ENCODE results near the gene TMTC4.
A peak's percentile ranks its signal among the peaks of the same experiment; 100 is the strongest.
"Not testable (repeated sequence)": the region's sequence is repeated elsewhere in the genome, so short reads cannot be mapped to it uniquely, and the experiment has no call there.

Gene TMTC4

DNA sequence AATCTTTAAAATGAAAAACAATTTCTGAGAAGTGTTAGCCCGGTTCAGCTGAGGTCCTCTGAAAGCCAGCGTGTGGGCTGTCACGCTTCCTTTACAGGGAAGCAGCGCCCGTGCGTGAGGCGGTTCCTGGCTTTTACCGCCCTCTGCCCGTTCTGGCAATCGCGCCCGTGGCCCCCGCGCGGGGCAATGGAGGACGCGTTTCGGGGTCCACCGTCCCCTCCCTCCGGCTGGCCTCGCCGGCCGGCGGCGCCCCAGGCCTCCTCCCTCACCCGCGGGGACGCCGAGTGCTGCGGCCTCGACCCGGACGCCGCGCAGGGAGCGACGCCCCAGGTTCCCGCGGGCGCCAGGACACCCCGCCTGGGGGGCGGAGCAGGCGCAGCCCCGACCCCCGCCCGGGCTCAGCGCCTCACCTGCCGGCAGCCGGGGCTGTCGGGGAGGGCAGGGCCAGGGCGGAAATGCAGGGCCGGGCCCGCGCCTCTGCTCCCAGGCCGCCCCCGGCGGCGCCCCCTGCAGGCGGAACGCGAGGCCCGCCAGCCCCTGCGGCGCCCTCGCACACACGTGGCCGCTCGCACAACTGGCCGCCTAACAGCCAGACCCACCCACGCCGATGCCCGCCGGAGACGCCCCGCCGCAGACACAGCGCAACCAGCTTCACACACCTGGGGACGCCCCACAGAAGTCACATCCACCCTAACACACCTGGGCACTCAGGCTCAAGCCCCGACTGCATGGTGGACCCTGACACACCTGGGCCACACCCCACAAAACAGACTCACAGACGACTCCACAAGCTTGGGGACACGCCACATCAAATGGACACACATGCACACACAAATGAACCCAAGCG lies 86.0 kb downstream of the TMTC4 start, which contains the start of gene GGACT:
GGACT (minus strand) TSS at position 459 of the 847 bp plus-strand sequence. CDS start 56,198 bp downstream, outside the sequence.
- DNase-seq = peak in 43 of 58 donors; percentile 2 to 60 (median 32)

DNA sequence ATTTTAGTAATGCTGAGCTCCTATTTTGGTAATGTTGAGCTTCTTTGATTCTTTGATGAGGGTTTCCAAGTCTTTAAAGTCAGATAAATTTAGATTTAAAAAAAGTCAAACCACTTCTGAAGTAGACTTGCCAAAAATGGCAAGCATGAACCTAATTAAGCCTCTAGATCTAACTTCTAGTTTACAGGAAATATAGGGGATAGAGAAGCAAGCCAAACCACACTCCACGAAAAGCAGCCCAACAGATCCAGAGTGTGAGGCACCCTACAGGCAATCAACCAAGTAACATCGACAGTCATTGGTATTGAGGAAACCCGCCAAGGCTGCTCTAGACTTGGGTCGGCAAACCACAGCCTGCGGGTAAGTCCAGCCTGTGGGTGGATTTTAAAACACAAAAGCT lies 89.7 kb downstream of the TMTC4 start:
- DNase-seq = no peak

DNA sequence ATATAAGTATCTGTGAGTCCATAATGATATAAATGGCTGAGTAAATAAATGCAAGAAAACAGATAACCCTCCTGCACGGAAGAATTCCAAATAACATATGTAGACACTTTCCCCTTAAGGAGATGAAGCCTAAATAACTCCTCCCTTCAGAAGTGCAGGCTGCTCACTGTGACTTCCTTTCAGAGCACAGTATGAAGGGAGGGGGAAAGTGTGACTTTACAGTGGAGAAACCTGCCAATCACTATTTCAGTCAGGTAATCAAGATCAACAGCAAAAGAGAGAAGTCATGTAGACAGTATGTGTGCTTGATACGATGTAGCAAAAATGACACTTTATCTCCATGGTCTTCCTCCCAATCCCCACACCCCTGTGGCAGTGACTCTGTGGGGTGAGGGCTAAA lies 93.1 kb downstream of the TMTC4 start:
- DNase-seq = no peak

DNA sequence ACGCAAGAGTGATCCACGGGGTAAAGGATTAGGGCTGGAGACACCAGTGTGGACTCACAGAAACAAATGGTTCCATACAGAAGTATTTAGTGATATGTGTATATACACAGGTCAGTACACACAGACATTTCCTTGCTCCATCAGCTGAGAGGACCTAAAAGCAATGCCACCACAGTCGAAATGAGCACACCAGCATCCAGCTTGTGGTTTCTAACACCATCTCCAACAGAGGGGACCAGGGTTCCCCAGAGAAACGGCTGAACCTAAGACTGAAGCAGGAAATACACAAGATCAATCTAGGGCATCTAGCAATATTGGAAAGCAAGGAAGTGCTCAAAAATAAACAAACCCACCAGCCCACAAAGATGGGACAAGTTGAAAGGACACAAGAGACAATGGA lies 93.6 kb downstream of the TMTC4 start:
- no peak for DNase-seq

DNA sequence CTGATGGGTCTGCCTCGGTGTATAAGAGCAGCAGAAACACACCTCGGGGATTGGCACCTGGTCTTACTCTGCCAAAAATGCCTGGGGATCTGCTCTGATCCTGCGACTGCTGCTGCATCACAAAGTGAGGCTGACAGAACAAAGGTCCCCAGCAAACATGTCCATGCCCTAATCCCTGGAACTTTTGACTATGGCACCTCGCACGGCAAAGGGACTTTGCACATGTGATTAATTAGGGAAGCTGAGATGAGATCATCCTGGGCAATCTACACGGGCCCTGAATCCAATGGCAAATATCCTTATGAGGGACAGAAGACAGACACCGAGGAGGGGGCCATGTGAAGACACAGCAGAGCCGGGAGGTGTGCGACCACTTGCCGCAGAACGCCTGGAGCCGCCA lies 94.5 kb downstream of the TMTC4 start:
- DNase-seq = no peak

DNA sequence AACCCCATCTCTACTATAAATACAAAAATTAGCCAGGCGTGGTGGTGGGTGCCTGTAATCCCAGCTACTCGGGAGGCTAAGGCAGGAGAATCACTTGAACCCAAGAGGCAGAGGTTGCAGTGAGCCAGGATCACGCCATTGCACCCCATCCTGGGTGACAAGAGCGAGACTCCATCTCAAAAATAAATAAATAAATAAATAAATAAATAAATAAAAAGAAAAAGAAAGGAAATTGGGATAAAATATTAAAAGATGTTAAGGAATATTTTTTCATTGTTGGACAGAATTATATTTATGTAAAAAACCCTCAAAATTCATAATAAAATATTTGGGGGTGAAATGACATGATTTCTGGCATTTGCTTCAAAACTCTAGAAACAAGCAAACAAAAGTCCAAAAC lies 97.4 kb downstream of the TMTC4 start:
- not testable (repeated sequence) for DNase-seq

DNA sequence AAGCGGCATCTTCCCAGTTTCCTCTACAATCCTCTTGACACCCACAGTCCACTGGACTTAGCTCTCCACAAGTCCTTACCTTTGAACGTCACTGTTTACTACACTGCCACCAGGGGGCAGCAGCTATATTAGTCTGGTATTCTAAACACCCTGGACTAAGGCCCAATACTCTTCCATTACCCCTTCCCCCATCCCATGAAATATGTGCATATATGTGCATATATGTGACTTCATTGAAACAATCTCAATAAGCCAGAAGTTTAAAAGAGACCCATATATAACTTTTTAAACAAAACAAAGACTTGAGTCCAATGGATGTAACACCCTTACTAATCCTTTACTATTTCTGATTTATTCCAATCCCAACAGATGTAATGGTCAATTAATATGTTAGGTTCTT lies 101.5 kb downstream of the TMTC4 start:
- DNase-seq = peak in 37 of 58 donors; percentile 3 to 74 (median 35)

DNA sequence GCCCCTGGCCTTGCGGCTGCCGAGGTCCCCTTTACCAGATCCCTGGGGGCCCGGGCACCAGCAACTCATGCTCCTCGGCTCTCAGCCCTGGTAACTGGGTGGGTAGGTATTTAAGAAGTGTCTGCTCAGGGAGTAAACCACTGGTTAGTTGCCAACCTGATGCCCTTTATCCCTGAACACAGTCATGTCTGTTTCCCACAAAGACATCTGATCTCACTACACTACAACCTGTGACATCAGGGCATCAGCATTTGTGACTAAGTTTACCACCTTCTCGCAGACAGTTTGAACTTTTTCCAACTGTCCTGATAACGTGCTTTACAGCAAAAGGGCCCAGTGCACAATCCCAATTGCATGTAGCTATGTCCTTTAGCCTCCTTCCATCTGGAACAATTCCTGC lies 108.1 kb downstream of the TMTC4 start:
- DNase-seq = no peak

DNA sequence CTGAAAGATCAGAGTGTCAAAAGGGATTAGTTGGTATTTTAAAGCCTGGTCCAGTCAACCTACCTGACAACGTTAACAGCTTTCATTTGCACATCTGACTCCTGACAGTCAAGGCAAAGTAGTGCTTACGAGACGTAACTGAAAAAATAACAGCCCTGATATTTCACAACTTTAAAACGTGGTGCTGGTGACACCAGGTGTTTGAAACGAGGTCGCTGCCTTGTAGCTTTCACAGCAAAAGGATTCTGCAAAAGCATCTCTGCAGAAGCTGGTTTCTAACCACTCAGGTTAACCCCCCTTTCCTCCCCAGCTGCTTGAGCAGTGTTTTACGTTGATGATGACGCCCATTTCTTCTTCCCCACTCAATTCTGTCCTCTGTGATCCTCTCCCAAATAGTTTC lies 109.3 kb downstream of the TMTC4 start:
- DNase-seq = no peak

DNA sequence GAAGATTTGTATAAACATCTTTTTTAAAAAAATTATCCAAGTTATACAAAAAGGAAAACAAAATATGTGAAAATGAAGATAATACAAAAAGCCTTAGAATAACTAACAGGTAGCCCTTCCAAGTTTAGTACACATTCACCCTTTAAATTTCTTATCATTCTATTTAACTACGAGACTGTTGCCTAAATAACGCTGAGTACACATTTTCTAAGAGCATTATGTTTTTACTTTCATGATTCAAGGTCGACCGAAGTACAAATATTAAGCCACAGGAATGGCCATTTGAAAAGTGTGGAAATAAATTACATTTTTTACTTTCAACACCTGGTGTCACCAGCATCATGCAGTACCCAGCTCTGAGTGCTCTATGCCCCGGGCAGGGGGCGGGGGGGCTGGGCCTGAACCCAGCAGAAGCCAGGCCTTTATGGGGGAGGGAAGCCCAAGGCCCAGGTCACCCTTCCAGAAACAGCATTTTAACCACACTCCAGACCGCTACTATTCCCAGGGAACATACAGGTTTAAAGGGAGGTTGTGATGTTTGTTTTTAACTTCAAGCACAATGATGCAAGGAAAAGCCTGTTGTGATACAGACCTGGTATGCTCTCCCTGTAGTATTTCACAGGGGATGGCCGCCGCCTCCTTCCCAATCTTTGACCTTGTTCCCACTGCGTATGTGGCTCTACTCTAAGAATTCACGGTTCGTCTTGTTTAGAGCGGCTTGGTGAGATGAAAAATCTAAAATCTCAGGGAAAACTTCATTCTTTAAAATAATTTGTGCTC lies 110.0 kb downstream of the TMTC4 start:
- DNase-seq = no peak

DNA sequence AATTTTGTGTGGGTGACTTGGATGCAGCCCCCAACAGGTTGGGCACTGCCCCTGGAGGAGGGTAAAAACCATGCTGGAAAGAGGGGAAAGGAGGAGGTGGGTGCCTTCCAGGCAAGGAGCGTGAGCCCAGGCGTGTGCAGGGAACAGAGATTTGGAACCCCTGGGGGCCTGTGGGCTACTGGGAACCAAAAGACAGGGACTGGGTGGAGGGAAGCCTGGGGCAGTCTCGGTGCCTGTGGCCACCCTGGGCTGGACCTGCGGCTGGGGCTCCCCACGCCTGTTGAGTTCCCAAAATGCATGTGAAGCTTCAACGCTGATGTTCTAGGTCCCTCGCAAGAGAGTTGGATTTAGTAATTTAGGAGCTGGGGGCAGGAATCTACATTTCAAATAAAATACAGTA lies 110.8 kb downstream of the TMTC4 start:
- DNase-seq = no peak

DNA sequence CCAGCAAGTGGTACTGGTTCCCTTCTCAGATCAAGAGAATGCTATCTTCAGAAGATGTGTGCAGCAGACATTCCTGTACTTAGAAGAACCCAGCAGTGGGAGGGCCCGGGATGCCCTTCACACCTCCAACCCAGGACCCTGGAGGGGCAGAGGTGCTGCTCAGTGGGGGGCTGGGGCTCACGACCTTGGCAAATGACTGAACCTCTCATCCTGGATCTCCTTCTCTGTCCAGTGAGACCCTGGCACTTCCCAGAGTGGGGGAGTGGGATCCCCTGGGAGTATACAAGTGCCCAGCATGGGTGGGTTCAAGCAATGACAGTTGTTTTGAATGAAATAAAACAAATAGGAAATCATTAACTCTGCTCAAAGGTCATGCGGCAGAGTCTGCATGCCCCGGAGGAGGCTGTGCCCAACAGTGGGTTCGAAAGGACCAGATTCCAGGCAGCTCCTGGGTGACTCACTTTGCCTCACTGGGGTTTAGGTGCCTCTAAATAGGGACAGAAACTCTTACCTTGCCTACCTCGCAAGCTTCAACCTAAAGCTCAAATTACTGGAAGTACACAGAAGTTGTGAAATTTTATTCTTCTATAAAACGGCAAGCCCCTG lies 112.9 kb downstream of the TMTC4 start:
- no peak for DNase-seq

DNA sequence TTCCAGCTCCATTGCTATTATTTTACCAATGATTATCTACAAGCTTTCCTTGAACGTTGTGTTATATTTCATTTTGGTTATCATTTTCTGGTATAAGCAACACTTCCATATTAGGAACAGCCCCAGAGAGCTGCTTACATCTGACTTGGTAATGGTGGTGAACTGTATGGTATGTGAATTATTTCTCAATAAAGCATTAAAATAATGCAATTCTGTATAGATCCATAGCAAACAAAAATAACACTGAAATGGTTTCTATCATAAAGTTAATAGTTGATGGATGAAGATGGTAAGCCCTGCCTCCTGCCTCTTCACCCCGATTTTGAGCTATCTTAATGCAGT lies 113.5 kb downstream of the TMTC4 start:
- DNase-seq = no peak

DNA sequence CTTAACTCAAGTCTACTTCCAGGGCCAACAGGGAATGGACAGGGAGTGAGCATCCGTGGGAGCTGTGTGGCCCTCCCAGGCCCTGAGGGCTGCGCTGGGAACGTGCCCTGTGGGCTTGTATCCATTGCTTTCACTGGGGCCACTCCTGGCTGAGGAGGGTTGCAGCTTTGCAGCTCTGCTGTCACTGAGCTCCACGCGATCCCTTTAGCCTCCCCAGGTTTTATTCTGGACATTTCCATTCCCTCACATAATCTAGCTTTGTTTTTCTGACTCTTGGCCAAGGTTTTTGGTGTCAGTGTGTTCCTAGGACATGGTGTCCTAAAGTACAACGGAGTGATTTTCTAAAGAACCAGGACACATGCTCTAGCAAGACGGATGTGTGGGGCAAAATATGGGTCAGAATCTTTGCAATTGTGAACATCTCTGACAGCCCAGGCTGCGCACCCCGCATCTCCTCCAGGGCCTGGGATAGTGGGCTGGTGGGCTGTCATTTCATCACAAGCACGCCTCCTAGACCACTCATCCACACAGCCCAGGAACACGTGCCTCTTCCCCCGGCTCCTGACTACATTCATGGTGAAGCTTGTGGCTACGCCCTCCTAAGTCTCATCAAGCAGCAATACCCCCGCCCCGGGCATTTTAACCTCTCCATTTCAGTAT lies 114.0 kb downstream of the TMTC4 start:
- DNase-seq = peak in 17 of 58 donors; percentile 8 to 68 (median 26)

DNA sequence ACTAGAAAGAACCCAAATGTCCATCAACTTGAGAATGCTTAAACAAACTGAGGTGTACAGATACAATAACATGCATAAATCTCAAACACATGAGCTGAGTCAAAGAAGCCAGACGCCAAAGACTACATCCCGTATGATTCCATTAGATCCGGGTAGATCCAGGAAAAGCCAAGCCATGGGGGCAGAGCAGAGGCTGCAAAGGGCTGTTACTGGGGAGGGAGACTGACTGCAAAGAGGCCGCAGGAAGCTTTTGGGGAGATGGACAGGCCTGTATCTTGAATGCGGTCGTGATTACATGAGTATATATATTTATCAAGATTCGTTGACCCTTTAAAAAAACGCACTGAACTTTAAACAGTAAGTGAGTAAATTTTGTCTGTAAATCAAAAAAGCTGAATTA lies 114.7 kb downstream of the TMTC4 start:
- DNase-seq = no peak
